GM19193 (cell line): ENCODE measurements around the gene RTL1.

Experiments used
- POLR2A ChIP-seq: IDR thresholded peaks from 4 replicates; pipeline ENCODE4 v1.6.1; 2011; ENCODE audit not compliant: insufficient read depth, insufficient read length; ENCODE audit errors: extremely low read depth

RTL1 gene

DNA sequence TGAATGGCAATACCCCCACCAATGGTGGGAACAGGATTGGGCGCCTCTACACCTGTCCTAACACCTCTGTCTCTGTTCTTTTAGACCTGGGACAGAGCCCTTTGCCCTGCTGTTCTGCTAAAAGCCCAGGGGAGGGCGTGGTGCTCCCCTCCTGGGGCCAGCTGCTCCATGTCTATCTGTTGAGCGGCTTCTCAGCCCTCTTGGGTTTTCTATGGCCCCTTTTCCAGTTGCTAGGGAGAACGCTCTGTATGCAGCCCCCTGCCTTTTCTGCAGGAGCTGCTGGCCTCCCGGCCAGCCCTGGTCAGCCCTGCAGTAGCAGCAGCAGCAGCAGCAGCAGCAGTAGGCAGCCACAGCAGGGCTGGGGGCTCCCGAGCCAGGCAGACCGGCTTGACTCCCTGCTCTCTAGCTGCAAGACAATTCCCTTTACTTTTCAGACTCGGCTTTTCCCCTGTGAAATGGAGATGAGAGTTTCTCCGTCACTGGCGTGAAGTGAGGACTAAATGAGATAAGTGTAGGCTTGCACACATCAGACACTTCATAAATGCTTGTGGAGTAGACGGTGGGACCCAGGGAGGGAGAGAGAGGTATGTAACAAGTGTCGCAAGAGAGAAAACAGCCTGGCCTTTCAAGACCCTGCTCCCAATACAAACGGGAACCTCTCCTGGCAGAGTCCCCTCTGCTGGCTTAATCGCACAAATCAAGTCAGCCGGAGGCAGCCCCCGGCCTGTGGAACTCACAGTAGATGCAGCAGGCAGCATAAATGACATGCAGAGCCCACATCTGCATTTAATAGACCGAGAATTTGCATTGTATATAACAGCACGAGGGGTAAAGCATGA is 1.0 kb downstream of the RTL1 start:
- no peak for TF ChIP-seq POLR2A

DNA sequence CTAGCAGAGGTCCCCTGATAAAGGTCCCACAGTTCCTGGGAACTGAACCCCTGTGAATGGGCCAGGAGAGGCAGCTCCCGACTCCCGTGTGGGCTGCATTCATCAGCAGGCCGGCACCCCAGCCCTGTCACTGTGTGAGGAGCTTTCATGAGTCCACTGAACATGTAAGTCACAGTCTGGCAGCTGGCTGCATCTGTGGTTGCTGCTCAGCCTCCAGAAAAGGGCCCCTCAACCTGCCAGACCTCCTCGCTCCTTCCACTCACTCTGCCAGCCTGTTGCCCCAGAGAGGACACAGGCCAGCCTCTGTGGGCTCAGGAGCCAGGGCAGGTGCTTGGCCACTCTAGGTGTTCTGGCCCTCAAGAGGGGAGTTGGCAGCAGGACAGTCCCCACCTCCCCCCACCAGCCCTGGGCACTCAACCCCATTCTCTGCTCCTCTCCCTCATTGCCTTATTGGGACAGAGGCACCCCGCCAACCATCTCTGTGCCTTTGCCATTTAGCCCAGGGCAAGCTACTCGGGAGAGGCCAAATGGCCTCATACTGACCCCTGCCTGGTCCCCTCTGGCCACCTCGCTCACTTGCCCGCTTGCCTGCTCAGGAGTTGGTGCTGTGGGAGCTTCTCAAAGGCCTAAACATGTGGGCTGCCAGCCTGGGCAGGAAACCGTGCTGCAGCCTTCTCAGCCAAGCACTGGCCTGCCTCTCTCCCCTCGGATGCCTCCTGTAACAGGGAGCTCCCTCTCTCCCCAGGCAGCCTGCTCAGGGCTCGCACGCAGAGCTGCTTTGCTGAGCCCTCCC is 1.9 kb downstream of the RTL1 start:
- TF ChIP-seq POLR2A: no peak

DNA sequence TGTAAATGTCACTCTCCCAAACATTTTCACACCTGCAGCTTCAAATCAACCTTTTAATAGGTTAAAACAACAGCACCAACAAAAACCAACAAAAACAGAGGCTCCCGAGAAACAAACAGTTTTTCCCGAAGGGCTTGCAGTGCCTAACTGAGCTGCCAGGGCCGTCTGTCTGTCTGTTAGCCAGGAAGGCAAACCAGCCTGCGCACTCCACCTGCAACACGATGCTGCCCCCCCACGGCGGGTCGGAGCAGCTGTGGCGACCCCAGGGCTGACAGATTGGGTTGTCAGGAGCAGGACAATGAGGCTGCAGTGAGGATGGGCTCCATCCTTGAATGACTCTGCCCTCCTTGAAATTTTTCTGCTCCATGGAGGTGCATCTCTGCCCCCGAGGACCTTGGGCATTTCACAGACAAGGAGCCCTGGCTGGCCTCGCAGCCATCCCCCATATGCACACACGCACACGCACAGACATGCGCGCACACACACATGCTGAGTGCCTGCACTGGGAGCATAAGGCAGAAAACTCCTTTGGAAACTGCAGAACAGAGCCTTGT is 2.6 kb downstream of the RTL1 start:
- TF ChIP-seq POLR2A: no peak

DNA sequence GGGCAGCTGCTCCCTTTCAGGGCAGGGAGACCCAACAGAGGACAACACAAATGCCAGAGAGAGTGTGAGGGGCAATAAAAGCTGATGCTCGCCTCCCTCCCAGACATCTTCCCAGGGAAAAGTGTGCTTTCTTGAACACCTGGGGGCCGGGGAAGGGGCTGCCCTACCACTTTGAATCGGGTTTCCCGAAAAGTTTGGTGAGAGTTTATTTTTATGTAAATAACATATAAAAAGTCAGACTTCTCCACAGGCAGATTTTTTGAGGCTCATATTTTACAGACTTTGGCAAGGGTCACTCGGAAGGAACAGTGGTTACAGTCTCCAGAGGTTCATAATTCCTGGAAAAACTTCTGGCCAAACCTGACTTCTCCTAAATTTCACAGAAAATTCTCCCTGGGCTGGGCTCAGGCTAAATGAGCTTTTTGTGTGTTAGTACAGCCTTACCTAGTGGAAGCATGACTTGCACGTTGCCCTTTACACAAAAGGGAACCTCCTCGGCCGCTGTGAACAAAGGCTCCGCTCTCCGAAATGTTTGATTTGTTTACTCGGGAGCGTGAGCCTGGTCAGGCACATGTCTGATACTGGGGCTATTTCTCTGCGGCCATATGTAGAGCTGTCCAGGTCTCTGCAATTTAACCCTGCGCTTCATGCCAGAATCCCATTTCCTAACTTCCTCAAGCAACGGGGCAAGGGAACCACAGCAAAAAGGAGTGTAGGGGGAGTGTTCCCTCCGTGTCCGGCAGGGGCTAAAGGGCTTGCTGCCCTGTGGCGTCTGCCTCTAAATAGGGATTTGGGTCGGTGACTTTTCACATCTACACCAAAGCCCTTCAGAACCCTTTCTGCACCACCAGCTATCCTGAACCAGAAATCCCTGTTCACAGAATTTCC is 3.4 kb downstream of the RTL1 start:
- TF ChIP-seq POLR2A: no peak

DNA sequence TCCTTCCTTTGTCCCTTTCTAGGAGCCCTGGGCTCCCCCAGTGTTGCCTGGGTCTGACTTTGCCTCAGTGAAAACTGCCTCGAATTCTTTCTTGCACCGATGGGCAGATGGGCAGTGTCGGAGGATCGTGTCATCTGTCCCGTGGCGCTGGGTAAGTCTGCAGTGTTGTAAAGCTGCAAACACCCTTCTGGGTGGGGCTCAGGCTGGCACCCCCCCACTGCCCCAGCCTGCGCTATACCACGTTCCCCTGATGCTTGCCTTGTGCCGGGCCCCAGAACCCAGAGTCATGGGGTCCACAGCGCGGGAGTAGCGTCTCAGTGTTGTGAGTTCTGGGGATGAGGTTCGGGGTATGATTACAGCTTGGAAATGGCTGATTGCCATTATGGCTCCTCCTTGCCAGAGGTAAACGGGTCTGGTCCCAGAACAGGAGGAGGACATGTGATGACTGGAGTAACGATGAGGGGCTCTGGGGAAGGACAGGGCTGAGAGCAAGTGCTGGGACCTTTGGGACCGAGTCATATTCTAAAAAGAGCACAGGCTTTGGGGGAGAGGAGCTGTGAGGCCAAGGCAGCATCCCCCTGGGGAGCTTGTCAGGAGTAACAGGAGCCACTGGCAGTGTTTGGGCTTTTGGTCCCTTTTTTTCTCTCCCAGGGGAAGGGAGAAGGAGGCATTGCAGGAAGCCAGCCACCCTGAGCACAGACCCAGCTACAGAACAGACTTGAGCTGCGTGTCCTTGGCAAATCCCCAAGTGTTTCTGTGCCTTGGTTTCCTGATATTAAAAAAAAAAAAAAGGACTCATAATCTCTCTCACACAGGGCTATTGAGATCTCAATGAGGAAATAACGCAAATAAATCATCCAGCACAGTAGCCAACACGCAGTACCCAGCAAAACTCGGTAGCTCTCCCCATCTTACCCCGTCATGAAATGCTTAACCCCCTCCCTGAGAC is 4.3 kb downstream of the RTL1 start:
- no peak for TF ChIP-seq POLR2A

DNA sequence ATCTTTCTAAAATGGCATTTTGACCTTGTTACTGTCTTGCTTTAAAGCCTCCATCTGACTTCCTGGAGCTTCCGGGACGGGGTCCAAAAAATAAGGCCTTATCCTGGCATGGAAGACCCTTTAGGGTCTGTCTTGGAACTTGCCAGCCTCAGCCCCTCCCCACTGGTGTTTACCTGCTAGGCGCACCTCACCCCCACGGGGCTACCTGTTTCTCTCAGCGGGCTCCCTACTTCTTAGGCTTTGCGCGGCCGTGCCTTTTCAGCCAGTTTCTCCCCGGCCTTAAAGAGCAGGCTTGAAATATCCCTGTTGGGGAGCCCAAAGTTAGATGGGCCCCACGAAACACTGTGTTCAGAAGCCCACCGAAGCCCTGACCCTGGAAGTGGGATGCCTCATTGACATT is 5.1 kb downstream of the RTL1 start:
- no peak for TF ChIP-seq POLR2A

DNA sequence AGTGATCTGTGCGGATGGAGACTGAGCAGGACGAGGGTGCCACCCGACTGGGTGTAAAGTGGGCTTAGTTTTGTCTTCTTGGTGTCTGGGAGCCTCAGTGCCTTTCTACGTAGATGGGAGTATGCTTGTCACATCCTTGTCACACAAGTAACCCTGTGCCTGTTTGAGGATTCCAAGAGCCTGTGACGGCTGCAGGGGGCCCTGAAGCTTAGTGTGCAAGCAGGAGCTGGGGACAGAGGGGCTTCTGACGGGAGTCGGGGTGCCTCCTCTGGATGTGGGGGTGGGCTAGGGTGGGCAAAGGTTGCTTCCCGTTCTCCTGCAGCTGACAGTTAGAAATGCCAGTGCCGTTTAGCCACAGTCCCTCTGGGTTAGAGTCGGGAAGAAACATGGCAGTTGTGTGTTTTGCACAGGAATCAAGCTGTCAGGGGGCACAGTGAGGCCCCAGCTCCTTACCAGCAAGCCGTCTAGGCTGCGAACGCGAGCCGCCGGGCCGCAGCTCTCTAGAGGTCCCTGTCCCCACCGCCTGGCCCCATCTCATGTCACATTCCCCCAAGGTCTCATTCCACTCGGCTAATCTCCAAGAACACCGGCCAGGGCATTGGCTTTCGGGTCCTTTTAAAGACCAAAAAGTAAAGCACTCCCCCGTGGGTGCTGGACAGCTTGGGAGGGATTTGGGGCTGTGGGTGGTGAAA is 7.0 kb downstream of the RTL1 start:
- no peak for TF ChIP-seq POLR2A

DNA sequence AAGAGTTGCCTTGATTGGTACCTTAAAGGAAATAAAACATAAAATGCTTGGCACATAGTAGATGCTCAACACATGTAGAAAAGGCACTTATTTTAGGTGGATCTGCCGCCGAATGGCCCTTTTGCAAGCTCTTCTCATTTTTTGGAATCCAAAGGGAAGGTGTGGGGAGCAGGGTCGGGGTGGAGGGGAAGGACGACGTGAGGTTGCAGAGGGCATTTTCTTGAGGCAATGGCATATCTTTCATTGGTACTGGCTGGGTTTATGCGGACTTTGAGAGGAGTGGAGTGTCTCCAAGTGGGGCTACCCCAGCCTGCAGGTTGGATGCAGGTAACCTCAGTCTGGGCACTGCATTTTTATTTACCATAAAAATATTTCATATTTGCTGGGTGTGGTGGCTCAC is 8.1 kb downstream of the RTL1 start:
- TF ChIP-seq POLR2A: no peak

DNA sequence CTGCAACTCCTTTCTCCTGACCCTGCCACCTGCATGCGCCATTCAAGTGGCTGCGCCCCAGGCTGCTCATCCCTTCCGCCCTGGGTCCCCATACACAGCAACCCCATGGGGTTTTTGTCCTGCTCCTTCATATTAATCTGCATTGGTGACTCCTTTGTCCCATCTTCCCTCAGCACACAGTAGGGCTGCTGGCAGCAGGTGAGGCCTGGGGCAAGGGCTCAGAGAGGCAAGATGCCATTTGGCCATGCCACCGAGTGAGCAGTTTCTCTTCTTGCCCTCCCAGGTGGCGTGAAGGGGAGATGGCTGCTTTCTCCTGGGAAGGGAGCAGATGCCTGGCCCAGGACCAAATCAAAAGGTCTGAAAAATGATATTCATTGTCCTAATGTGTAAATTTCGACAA is 9.1 kb downstream of the RTL1 start:
- no peak for TF ChIP-seq POLR2A

DNA sequence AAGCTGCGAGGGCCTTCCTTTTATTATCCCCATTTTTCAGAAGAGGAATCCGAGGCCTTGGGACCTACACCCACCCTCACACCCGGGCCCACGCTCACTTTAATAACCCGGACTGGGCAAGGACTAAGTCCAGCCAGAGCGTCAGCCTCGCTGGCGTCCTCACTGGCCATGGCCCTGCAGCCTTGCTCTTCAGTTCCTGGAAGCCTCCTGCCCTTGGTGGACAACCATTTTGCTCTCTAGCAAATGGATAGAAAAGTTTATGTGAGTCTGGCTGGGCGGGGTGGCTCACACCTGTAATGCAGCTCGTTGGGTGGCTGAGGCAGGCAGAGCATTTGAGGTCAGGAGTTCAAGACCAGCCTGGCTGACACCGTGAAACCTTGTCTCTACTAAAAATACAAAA is 9.8 kb downstream of the RTL1 start:
- TF ChIP-seq POLR2A: no peak

DNA sequence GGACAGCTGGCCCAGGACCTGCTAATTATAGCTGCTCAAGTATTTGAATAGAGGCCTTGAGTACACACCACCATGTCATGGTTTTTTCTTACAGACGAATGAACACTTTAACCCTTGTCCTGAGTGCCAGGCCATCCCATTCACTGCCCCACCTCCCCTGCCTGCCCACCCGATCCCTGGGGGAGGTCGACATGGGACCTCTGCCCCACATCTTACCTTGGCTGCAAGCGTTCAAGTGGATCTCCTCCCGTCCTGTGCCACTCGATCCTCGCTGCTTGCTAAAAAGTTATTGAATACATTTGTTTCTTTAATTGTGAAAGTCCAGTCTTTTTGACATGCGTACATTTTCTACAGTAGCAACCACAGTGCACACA is 10.3 kb downstream of the RTL1 start:
- TF ChIP-seq POLR2A: no peak

DNA sequence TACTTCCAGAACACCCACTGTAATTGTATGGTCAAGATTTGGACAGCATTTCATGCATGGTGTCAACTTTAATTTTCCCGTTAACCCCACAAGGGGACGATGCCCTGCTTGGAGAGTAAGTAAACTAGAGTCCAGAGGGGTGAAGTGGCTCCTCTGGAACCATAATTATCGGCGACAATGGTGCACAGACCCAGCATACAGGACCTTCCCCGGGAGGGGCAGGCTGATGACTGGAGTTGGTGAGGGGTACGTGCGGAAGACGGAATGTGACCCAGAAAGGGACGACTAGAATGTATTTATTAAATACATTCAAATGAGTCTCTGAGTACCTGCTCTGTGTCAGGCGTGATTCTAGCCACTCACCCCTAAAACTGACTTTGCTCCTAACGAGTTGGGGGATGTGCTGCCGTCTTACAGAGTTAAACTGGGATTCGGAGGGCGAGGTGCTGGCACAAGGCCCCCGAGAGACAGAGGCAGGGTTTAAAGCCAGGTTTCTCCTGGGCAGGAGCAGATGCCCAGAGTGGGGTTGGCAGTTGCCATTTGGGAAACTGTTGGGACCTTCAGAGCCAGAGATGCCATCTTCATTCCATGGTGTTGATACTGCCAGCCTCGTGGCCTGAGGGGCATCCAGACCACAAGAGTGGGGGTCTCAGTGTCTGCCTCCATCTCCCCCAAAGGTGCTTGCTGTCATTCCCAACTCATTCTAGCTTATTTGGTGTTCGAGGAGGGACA is 10.9 kb downstream of the RTL1 start:
- TF ChIP-seq POLR2A: no peak
